8988T (cell line): ENCODE results near the gene WDFY3.

ENCODE experiments used
- DNase-seq: peaks from one replicate; pipeline ENCODE4 v3.0.0; 2011

The WDFY3 gene

GRCh38 chr4:84901740-84902281 is 64.7 kb downstream of the WDFY3 start:
- DNase-seq = no peak

- no peak for DNase-seq
Observed at GRCh38 chr4:84901173-84901572, 65.3 kb downstream of the WDFY3 start.

- DNase-seq = no peak
Observed at GRCh38 chr4:84899616-84900015, 66.9 kb downstream of the WDFY3 start.

GRCh38 chr4:84897516-84897915 is 69.0 kb downstream of the WDFY3 start:
- DNase-seq = no peak

- no peak for DNase-seq
Observed at GRCh38 chr4:84895283-84895682, 71.2 kb downstream of the WDFY3 start.

GRCh38 chr4:84894621-84895020 is 71.9 kb downstream of the WDFY3 start:
- no peak for DNase-seq

GRCh38 chr4:84892950-84893349 is 73.5 kb downstream of the WDFY3 start:
- no peak for DNase-seq

- DNase-seq = no peak
Observed at GRCh38 chr4:84887824-84888223, 78.7 kb downstream of the WDFY3 start.

- DNase-seq = no peak
Observed at GRCh38 chr4:84879651-84880200, 86.8 kb downstream of the WDFY3 start.

- DNase-seq = no peak
Observed at GRCh38 chr4:84878546-84878945, 87.9 kb downstream of the WDFY3 start.

GRCh38 chr4:84878090-84878489 is 88.4 kb downstream of the WDFY3 start:
- no peak for DNase-seq

GRCh38 chr4:84877051-84877833 is 89.2 kb downstream of the WDFY3 start:
- no peak for DNase-seq

GRCh38 chr4:84875636-84876371 is 90.7 kb downstream of the WDFY3 start:
- no peak for DNase-seq

- no peak for DNase-seq
Observed at GRCh38 chr4:84874619-84875018, 91.9 kb downstream of the WDFY3 start.

- no peak for DNase-seq
Observed at GRCh38 chr4:84870398-84871163, 95.9 kb downstream of the WDFY3 start.

- no peak for DNase-seq
Observed at GRCh38 chr4:84866295-84866694, 100.2 kb downstream of the WDFY3 start.

- DNase-seq = no peak
Observed at GRCh38 chr4:84865600-84865999, 100.9 kb downstream of the WDFY3 start.

GRCh38 chr4:84862064-84862463 is 104.4 kb downstream of the WDFY3 start:
- no peak for DNase-seq

GRCh38 chr4:84857296-84857695 is 109.2 kb downstream of the WDFY3 start:
- no peak for DNase-seq

- no peak for DNase-seq
Observed at GRCh38 chr4:84856468-84857049, 109.9 kb downstream of the WDFY3 start.

- no peak for DNase-seq
Observed at GRCh38 chr4:84855774-84856173, 110.7 kb downstream of the WDFY3 start.

- DNase-seq = no peak
Observed at GRCh38 chr4:84852081-84852480, 114.4 kb downstream of the WDFY3 start.
